Fibroblast of the aortic adventitia (primary cell): ENCODE data around the gene RASSF10. TPM values are rescaled to one million over a fixed set of nuclear protein-coding genes. Genes with fewer than 3 reads are reported as not detected.

Experiments used
- DNase-seq: peaks from one replicate; pipeline ENCODE4 v3.0.0-alpha.2; 2010; ENCODE audit warnings: low read depth
- H3K4me3 ChIP-seq: 2 replicates; pipeline ENCODE4 v1.5.1; 2011; ENCODE audit warnings: low read depth, mild to moderate bottlenecking, control low read depth, low read length, moderate library complexity
- total RNA-seq: library from RNA; depleted of rRNA; stranded (reverse); fragments of >200 nt; gene quantifications from 2 replicates; pipeline ENCODE4 v1.2.3, GENCODE V29; 2012; ENCODE audit warnings: low replicate concordance
- TF ChIP-seq, protein P1 (sequence below): IDR thresholded peaks from 2 replicates; pipeline ENCODE4 v1.5.1; 2011; ENCODE audit warnings: mild to moderate bottlenecking, low read length, control low read depth, inconsistent platforms; ENCODE audit not compliant: insufficient read depth

RASSF10 gene
- total RNA-seq, 1 donor, result not detected

DNA sequence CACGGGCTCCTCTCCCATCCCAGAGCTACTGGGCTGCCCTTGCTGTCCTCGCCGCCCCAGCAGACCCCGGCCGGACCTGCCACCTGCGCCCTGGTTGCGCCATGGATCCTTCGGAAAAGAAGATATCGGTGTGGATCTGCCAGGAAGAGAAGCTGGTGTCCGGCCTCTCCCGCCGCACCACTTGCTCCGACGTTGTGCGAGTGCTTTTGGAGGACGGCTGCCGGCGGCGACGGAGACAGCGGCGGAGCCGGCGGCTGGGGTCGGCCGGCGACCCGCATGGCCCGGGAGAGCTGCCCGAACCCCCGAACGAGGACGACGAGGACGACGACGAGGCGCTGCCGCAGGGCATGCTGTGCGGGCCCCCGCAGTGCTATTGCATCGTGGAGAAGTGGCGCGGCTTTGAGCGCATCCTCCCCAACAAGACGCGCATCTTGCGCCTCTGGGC is 382 bp downstream of the RASSF10 start:
- DNase-seq, result no peak
- H3K4me3 ChIP-seq, result no peak overlapping the region
- TF ChIP-seq, protein P1, sequence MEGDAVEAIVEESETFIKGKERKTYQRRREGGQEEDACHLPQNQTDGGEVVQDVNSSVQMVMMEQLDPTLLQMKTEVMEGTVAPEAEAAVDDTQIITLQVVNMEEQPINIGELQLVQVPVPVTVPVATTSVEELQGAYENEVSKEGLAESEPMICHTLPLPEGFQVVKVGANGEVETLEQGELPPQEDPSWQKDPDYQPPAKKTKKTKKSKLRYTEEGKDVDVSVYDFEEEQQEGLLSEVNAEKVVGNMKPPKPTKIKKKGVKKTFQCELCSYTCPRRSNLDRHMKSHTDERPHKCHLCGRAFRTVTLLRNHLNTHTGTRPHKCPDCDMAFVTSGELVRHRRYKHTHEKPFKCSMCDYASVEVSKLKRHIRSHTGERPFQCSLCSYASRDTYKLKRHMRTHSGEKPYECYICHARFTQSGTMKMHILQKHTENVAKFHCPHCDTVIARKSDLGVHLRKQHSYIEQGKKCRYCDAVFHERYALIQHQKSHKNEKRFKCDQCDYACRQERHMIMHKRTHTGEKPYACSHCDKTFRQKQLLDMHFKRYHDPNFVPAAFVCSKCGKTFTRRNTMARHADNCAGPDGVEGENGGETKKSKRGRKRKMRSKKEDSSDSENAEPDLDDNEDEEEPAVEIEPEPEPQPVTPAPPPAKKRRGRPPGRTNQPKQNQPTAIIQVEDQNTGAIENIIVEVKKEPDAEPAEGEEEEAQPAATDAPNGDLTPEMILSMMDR, result no peak

DNA sequence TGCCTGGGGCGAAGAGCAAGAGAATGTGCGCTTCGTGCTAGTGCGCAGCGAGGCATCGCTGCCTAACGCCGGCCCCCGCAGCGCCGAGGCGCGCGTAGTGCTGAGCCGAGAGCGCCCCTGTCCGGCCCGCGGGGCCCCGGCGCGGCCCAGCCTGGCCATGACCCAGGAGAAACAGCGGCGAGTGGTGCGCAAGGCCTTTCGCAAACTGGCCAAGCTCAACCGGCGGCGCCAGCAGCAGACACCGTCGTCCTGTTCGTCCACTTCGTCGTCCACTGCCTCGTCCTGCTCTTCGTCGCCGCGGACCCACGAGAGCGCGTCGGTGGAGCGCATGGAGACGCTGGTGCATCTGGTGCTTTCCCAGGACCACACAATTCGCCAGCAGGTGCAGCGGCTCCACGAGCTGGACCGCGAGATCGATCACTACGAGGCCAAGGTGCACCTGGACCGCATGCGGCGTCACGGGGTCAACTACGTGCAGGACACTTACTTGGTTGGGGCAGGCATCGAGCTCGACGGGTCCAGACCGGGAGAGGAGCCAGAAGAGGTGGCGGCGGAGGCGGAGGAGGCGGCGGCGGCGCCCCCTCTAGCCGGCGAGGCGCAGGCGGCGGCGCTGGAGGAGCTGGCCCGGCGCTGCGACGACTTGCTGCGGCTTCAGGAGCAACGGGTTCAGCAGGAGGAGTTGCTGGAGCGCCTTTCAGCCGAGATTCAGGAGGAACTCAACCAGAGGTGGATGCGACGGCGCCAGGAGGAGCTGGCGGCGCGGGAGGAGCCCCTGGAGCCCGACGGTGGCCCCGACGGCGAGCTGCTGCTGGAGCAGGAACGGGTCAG is 1.0 kb downstream of the RASSF10 start:
- TF ChIP-seq, protein P1, result no peak
- H3K4me3 ChIP-seq, result no peak overlapping the region
- DNase-seq, result no peak

DNA sequence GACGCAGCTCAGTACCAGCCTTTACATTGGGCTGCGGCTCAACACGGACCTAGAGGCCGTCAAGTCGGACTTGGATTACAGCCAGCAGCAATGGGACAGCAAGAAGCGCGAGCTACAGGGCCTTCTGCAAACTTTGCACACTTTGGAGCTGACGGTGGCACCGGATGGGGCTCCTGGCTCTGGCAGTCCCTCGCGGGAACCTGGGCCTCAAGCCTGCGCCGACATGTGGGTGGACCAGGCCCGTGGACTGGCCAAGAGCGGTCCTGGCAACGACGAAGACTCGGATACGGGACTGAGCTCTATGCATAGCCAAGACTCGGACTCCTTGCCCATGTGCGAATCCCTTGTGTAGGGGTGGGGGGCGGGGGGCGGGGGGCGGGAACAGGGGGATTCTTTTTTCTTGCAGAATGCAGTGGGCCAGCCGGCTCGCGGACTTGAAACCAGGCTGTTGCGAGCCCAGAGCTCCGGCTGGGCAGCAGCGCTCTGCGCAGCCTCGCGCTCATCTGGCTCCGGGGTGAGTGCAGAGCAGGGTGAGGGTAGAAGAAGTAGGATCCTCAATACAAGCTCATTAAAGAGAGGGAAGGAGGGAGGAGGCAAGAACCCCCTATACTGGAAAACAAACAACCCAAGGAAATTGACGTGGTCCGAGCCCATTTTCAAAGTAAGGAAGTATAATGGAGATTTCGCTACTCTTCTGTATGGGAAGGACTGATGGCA is 1.8 kb downstream of the RASSF10 start:
- no peak for DNase-seq
- H3K4me3 ChIP-seq, result no peak overlapping the region
- TF ChIP-seq, protein P1, result no peak

DNA sequence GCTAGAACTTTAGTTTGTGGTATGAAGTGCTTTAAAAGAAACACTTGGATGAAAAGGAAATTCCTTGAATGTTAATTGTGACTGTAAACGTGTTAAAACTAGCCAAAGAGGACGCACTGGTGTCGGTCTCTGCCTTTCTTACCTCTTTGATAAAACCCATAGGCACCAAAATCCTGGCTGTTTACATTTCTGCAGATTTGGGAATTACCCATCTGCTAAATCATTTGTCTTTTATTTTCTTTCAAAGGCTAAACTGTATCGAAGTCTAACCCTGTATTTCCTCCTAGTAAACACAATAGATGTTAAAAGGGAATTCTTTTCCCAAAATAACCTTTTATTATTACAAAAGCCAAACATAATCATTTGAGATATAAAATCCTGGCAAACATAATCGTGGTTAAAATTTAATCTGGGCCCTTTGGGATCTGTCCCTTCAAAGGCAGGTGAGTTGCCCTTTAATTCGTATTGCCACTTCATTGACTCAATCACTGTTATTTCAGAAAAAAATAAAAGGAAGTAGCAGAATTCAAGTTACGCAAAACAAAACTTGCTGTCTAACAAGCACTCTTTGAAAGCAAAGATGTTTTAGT is 2.4 kb downstream of the RASSF10 start:
- no peak for DNase-seq
- TF ChIP-seq, protein P1, result no peak
- no peak overlapping the region for H3K4me3 ChIP-seq

DNA sequence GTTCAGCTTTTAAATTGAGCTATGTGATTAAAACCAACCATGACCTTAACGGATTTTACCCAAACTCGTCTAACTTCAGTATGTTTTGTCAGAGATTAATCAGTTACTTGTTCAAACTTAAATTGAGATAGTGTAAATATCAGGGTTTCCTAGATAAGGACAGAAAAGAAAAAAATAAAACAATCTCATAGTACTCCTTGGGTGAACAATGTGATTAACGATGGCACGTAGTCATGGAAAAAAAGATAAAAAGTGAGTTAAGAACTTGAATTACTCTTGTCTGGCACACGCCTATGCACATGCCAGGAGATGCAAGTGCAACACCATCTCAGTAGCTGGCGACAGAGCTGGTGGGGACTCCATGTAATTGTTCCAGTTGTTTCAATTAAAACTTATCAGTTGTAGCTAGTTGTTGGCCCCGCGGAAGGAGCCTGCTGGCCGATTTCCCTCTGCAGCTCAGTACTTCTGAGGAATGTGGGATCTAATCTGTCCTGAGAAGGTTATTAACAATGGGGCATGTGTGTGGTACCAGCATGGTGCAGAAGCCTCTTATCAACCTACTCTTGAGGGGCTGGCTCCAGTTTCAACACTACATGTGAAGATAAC is 3.0 kb downstream of the RASSF10 start:
- H3K4me3 ChIP-seq, result no peak overlapping the region
- no peak for DNase-seq
- TF ChIP-seq, protein P1, result no peak

DNA sequence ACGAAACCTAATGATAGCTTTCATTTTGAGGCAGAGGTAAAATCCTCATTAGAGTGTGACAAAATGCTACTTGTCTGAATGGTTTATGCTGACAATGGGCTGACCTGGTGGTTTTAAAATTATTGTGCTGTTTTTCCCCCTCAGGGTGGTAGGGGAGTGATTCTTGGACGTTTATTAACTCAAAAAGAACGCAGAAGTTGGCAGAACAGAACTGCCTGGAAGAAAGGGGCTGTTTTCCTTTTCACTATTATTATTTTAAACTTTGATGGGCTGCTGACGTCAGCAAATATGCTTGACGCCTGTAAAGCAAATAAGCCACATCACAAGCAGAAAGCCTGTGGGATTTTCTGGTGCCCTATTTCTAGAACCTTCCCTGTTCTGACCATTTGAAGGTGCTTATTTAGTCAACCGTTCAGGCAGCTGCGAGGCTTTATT is 4.0 kb downstream of the RASSF10 start:
- DNase-seq, result no peak
- no peak overlapping the region for H3K4me3 ChIP-seq
- TF ChIP-seq, protein P1, result no peak
